AG08395 (cell line): ENCODE measurements around the gene UBA6.
"Not testable (repeated sequence)": the region's sequence is repeated elsewhere in the genome, so short reads cannot be mapped to it uniquely, and the experiment has no call there.

ENCODE experiments used
- DNase-seq: peaks from one replicate; pipeline ENCODE4 v3.0.0; 2012; ENCODE audit warnings: mixed read lengths, low spot score

The UBA6 gene

DNA sequence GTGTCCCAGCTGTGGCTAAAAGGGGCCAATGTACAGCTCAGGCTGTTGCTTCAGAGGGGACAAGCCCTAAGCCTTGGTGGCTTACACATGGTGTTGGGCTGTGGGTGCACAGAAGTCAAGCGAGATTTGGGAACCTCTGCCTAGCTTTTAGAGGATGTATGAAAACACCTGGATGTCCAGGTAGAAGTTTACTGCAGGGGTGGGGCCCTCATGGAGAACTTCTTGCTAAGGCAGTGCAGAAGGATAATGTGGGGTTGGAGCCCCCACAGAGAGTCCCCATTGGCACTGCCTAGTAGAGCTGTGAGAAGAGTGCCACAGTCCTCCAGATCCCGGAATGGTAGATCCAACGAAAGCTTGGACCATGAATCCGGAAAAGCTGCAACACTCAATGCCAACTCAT, 40.5 kb downstream of the UBA6 start:
- no peak for DNase-seq

DNA sequence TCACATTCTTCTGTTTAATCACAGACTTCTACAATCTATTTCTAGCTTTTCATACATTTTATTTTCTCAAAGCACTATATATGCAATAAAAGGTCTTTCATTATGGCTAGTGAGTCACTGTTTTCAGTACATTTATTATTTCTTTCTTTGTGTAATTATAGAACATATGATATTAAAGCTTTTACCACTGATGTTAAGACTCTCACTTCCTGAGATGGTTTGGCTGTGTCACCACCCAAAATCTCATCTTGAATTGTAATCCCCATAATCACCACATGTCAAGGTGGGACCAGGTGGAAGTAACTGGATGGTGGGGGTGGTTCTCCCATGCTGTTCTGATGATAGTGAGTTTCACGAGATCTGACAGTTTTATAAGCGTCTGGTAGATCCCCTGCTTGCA, 41.9 kb downstream of the UBA6 start:
- no peak for DNase-seq

DNA sequence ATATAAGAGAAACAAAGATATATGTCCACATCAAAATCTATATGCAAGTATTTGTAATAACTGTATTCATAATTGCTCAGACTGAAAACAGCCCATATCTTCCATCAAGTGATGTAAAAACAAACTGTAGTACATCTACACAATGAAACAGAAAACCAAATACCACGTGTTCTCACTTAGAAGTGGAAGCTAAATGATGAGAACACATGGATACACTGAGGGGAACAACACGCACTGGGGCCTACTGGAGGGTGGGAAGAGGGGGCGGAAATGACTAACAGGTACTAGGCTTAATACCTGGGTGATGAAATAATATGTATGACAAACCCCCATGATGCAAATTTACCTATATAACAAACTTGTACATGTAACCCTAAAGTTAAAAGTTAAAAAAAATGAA, 42.7 kb downstream of the UBA6 start:
- DNase-seq, result no peak

DNA sequence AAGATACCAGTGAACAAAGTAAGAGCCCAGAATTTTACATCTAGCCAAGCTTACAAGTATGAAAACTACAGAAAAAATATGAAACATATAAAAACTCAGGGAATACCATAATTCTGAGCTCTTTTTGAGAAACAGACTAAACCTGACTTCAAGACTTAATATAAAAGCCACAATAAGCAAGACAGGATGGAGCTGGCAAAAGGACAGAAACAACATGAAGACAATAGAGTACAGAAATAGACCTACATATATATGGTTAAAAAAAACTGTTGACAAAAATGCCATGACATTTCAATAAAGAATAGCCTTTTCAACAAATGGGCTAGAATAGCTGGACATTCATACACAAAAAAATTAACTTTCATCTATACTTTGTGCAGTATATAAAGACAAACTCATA, 49.4 kb downstream of the UBA6 start:
- DNase-seq, result no peak

DNA sequence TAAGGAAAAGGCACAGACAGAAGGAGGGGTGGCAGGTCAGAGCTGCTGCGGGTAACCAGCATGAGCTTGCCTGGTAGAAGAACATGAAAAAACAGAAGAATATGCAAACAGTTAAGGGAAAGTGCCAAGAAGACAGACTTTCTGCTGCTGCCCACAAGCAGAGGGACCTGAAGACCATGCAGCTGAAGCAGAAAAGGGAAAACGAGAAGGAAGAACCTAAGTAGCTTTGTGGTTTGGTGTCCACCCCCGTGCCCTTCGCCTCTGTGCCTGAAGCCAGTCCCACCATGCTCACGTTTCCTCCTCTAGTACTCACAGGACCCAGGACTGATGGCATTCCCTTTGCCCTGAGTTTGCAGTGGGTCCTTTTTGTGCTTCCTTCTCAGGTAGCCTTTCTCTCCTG, 62.8 kb downstream of the UBA6 start:
- no peak for DNase-seq

DNA sequence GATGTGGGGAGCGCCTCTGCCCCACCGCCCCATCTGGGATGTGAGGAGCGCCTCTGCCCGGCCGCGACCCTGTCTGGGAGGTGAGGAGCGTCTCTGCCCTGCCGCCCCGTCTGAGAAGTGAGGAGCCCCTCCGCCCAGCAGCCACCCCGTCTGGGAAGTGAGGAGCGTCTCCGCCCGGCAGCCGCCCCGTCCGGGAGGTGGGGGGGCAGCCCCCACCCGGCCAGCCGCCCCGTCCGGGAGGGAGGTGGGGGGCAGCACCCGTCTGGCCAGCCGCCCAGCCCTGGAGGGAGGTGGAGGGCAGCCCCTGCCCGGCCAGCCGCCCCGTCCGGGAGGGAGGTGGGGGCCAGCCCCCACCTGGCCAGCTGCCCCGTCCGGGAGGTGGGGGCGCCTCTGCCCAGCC, 64.0 kb downstream of the UBA6 start:
- not testable (repeated sequence) for DNase-seq

DNA sequence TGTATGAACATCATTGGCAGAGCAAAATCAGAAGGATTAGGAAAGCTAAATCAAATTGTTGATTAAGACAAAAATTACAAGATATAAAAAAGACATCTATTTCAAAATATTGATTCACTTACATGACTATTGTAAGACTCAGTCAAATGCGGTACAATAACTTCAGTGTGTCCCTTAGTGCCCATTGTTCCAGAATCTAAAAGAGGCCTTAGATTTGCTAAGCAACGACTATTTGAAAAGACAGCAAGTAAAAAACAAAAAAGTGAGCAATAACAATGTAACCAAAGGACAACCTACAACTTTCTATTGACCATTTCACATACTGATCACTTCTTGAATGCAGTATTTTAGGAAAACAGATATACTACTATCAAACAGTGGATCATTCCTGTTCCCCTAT, 65.6 kb downstream of the UBA6 start:
- no peak for DNase-seq

DNA sequence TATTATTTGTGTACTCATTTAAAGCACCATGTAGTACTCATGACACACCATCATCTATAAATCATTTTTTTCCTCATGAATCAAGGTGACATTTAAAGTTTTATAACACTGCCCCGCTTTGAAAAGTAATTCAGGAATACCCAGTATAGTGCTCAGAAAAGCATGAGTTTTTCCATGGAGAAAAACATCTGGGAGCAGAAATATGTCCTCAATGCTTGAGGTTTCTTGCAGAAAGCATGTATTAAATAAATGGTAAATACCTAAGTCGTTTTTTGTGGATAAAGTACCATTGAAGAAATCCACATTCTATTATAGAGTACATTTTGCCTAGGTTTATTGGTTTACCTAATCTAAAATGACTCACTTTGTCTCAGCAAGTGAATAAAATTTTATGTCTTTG, 66.2 kb downstream of the UBA6 start:
- DNase-seq, result no peak

DNA sequence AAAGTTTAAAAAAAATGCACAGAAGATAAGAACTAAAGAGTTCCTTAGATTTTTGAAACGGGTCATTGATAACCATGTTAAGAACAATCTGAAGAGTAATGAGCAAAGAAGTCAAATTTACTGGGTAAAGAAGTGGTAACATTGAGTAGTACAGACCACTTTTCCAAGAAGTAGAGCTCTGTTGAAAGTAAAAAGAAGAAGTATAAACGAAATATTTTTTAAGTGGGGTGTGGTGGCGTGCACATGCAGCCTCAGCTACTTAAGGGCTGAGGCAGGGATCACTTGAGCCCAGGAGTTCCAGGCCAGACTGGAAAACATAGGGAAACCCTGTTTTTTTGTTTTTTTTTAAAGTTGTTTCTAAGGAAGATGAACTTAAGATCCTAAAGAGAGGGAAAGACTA, 68.5 kb downstream of the UBA6 start:
- no peak for DNase-seq

DNA sequence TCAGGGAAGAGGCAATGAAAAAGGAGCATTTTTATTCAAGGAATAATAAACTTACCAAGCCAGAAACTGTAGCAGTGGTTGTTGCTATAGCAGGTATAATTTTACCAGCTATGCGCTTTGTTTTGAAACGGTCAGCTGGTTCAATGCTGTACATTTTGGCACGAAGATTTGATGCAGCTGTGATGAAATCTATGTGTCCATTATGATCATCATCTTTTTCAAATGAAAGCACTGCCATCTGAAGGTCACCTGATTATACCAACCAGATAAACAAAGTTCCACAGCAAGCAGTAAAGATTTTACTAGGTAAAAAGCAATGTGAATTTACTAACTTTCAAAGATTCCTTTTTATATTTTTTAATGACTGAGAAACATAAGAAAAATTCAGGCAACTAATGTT, 76.0 kb downstream of the UBA6 start:
- DNase-seq, result no peak

DNA sequence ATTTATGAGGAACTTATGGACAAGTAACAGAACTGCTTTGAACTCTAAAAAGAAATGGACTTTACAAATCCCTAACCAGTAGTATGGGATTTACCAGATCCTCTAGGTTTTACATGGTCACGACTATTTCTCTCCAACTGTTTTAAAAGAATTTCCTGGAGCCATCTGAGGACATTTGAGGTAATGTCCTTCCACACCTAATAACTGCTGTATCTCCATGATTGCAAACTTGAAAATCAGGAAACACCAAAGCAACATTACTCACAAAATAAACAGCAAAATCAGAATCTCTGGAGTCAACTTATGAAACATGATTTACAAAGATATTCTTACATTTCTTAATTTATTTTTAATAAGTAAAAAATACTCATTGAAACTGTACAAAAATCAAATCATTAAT, 84.5 kb downstream of the UBA6 start:
- DNase-seq, result no peak

DNA sequence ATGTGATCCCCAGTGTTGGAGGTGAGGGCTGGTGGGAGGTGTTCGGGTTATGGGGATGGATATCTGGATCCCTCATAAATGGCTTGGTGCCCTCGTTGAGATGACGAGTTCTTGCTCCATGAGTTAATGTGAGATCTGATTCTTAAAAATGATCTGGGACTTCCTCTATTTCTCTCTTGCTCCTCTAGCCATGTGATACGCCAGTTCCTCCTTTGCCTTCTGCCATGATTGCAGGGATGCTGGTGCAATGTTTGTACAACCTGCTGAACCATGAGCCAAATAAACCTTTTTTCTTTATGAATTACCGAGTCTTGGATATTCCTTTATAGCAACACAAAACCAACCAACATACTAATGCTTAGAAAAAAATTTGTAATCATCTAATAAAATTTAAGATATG, 85.8 kb downstream of the UBA6 start:
- DNase-seq, result no peak

DNA sequence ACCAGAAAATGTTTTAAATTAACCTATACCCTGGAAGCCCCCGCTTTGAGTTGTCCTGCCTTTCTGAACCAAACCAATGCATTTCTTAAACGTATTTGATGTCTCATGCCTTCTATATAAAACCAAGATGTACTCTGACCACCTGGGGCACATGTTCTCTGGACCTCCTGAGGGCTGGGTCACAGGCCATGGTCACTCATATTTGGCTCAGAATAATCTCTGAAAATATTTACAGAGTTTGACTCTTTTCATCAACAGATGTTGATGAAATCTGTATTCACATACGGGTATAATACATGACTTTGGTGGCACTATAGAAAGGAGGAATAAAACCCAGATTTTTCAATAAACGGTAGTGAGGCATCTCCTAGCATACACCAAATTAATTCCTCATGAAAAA, 86.8 kb downstream of the UBA6 start:
- DNase-seq, result no peak

DNA sequence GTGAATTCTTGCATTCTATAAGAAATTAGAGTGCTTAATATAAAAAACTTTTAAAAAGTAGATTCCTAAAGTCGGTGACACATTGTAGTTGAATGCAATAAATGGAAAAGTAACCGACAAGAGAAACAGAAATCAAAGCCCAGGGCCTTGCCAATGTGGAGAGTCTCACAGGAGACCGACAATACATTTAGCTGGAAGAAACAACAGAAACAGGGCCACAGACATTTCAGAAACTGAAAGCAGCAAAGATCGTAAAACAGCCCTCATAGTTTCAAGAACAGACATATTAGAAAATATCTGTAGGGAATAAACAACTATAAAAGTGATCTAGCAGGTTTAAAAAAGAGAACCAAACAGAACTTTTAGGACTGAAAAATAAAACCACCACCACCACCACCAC, 92.9 kb downstream of the UBA6 start:
- no peak for DNase-seq

DNA sequence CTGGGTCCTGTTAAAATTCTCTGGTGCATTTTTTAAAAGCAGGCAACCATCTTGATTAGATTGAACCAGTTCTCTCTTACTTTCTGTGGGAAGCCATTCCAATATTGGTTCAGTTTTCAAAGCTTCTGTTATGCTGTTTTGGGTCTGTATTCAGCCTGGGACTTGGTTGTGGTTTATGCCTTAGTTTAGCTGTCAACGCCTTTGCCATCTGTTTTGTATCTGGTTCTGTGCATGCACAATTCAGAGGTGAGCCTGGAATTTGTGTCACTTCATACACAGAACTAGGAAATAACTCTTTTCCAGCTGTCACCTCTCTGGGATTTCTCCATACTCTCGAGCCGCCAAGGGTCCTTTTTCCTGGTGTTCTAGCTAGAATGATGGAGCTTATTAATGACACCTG, 96.2 kb downstream of the UBA6 start:
- DNase-seq, result no peak

DNA sequence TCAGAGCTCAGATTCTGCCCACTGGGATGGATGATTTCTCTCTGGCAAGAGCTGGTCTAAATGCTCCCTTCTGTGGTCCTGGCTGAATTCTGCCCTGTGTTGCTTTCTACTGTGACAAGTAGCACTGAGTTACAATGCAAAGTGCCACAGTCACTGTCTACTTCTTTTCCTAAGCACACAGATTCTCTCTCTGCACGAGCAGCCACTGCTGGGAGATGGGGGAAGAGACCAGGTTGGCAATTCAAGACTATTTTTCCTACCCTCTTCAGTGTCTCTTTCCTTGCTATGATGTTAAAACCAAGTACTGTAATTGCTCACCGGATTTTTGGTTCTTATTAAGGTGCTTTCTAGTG, 97.0 kb downstream of the UBA6 start:
- DNase-seq, result no peak

DNA sequence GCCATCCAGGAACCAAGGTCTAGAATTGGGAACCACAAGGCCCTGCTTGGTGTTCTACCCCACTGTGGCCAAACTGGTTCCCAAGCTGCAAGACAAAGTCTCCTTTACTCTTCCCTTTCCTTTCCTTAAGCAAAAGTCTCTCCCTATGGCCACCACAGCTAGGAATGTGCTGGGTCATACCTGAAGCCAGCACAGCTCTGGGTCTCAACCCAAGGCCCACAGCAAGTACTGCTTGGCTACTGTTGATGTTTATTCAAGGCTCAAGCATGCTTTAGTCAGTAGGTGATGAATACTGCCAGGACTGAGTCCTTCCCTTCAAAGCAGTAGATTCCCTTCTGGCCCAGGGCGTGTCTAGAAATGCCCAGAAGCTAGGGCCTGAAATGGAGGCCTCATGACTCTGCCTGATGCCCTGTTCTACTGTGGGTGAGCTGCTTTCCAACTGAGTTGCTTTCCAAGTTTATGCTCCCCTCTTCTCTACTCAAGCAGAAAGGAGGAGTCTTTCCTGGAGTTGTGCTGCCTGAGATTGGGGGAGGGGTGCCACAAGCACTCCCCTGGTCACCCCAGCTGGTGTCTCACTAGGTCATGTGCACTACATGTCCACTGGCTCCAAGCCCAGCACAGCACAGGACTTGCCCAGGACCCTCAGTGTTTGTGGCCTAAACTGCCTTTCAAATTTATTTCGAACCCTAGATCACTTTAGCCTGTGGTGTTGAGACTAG, 97.5 kb downstream of the UBA6 start:
- no peak for DNase-seq

DNA sequence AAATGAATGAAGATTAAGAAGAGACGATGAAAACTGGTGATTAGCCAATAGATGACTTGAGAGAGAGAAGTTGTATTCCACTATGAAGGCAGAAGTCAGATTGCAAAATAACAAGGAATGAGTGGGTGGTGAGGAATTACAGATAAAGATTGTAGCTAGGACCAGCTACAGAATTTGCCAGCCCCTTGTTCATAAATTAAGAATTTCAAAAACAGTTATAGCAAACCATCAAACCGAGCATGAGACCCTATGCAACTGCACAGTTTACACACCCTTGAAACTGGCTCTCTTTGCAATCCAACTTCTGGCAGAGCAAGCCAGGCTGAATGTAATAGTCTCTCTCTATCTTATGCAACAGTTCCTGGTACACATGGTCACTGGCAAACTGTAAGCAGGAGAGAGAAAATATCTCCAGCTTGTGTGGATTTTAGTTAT, 107.2 kb downstream of the UBA6 start:
- DNase-seq, result no peak

DNA sequence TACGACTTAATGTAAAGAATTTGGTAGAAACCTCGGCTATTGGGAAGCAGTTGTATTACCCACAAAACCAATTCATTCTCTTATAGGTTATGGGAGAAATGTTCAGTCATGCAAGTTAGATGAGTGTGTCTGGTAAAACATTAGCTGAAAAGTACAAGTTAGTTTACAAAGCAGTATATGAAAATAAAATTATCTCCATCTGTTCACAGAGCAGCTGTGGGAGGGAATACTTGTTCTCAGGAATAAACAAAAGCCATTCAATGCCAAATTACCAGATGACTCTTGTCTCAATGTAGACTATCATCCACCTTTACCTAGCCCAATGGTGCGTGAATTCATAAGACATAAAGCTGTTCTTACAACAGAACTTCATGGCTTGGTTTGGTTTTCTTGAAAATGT, 113.8 kb downstream of the UBA6 start:
- no peak for DNase-seq

DNA sequence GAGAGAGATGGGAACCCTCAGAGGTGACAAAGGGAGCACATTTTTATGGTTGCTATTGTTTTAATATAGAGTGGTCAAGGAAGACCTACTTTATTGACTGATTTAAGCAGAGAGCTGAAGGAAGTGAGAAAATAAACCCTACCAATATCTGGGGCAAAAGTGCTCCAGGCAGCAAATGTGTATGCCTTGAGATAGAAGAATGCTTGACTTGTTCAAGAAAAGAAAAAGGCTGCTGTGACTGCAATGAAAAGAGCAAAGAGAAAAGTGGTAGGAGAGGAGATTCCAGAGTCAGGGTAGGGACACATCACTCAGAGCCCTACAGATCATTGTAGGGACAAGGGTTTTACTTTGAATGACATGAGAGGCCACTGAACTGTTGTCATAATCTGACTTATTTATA, 116.5 kb downstream of the UBA6 start:
- no peak for DNase-seq

DNA sequence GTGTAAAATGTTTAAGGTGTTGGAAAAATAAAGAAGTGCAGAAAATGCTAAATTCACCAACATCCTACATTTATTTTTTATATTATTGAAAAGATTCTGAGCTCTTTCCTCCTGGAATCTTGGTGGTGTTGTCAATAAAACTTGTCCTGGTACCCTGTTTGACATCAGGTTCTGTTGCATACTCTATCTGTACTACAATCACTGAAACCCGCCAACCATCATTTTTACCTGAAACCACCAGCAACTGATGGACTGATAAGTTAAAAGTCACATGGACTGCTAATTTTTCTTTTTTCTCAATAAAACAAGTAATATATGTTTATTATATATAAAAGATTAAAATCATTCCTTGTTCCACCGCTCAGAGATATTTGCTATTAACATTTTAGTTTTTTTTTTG, 119.0 kb downstream of the UBA6 start:
- no peak for DNase-seq

DNA sequence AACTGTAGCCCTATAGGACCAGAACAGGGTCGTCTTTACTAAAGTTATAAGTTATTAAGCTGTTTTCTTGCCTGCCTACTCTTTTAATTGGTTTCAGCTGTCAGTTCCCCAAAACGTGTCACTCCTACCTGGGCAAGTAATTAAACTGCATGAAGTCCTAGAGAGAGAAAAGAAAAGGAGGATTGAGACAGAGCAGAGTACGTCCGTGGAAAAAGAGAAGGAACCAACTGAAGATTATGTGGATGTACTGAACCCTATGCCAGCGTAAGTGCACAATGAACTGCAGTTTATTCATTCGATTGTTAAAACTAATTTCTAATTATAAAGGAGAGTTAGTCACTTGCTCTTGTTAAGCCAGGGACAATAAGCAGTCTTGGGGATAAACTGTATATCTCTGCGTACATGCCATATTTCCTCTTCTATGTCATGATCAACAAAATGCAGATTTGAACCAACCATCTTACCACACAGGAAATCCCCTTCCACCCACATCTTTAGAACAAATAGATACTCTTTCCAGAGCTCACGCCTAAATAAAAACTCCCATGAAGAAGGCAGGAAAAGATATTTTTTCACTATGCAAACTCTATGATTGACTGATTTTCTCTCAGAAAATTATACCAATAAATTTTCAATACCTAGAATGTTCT, 119.6 kb downstream of the UBA6 start:
- no peak for DNase-seq

DNA sequence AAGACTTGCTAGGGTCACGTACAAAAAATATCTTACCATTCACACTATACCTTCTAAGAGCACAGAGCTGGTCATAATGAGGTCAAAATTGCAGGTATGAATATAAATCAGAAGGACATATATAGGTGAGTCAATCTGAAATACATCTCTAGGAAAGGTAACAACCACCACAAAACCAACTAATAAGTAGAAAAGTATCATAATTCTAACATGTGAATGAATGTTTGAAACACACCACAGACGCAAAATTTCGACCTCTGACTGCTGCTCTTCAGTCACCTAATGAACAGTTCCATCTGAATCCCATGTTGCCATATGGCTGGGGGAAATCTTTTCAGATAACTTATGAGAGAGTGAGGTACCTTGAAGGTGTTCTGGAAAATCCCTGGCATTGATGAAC, 120.4 kb downstream of the UBA6 start:
- no peak for DNase-seq

DNA sequence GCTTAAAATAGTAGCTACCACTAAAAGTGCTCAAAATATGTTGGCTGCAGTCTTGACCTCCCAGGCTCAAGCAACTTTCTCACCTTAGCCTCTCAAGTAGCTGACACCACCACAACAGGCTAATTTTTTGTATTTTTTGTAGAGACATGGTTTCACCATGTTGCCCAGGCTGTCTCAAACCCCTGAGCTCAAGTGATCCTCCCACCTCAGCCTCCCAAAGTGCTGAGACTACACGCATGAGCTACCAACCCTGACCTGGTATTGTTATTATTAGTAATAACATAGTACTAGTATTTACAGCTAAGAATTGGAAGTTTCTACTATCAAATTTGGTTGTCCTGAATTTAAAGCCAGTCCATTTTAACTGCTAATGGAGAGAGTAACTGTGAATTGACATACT, 124.4 kb downstream of the UBA6 start:
- DNase-seq, result no peak
